Thyroid gland (tissue), 4 donors: Measurements from ENCODE around the gene MARCHF2. TPM values are rescaled to one million over a fixed set of nuclear protein-coding genes. Genes with fewer than 3 reads are reported as not detected.

Experiments
- DNase-seq, 2 donors: peaks; one replicate each; pipeline ENCODE4 v3.0.0-alpha.2; 2019
- H3K27ac ChIP-seq, 3 donors: fragments of 200-600 bp; sonication (generic); 1 replicate in 2 of 3; 2 replicates in 1 of 3; pipeline ENCODE4 v1.5.1; 2016 to 2019; ENCODE audit warnings: mild to moderate bottlenecking in 1 of 3, moderate library complexity in 1 of 3
- H3K27me3 ChIP-seq: fragments of 200-600 bp; sonication (generic); one replicate; pipeline ENCODE4 v1.5.1; 2019
- H3K36me3 ChIP-seq, 2 donors: fragments of 200-600 bp; sonication (generic); one replicate each; pipeline ENCODE4 v1.5.1; 2016 to 2019
- H3K4me1 ChIP-seq, 2 donors: fragments of 200-600 bp; sonication (generic); one replicate each; pipeline ENCODE4 v1.5.1; 2017 to 2019
- H3K4me3 ChIP-seq, 3 donors: fragments of 200-600 bp; sonication (generic); replicated peaks in 1 of 3; 1 replicate in 2 of 3; 2 replicates in 1 of 3; pipeline ENCODE4 v1.5.1; 2016; ENCODE audit warnings: mild to moderate bottlenecking in 1 of 3
- H3K9me3 ChIP-seq: fragments of 200-600 bp; sonication (generic); one replicate; pipeline ENCODE4 v1.5.1; 2017
- POLR2A ChIP-seq, 2 donors: fragments of 450-650 bp; IDR thresholded peaks; one replicate each; pipeline ENCODE4 v1.6.1; 2017; ENCODE audit warnings: antibody characterized with exemption in 2 of 2, mild to moderate bottlenecking in 2 of 2, moderate library complexity in 1 of 2
- WGBS, 2 donors: methylation state at CpG; one replicate each; pipeline ENCODE4 v1.1.5; 2017; 5-methylcytosine and 5-hydroxymethylcytosine counted together
- intact Hi-C: fragments of 100-400 bp; cut with DNase I; formaldehyde crosslinking; loops from one replicate; pipeline ENCODE4 v1.15.1; 2023
- total RNA-seq, 4 donors: library from RNA; depleted of rRNA; stranded (reverse); fragments of >200 nt; gene quantifications; one replicate each; pipeline ENCODE4 v1.2.3, GENCODE V29; 2016
- TF ChIP-seq, protein P1 (sequence below), 6 experiments: fragments of 200-600 bp in 3 of 6; fragments of 450-650 bp in 3 of 6; sonication (generic) in 3 of 6; IDR thresholded peaks; one replicate each; pipeline ENCODE4 v1.5.1; 2016 to 2019; ENCODE audit warnings: antibody characterized with exemption in 6 of 6, mild to moderate bottlenecking in 2 of 6, inconsistent platforms in 1 of 6, moderate library complexity in 1 of 6

Gene MARCHF2
- total RNA-seq, 4 donors from 2014 or later: 168 to 245 (median 215) TPM

DNA sequence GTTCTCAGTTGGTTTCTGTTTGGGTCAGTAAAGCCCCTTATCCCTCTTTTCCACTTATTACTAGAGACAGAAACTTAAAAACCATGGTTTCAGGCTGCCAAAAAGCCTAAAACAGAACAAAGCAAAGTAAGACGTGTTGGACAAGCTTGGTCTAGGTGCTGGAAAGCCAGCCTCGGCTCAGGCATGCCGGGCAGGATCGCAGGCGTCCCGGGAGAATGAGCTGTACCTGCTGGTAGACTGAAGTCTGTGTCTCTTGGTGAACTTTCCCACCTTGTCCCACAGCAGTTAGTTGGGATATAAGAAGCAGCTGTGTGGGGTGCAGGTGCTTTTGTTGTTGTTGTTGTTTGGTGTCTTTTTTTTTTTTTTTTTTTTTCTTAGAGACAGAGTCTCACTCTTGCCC lies 68.5 kb downstream of the MARCHF2 start:
- Histone ChIP-seq H3K9me3 (no peaks in the 10 kb centered on the region), H3K4me1 (peaks cover 18 to 37% of the 10 kb centered on the region in 2 donors), H3K27ac (peak overlapping the region in 2 of 3 donors; percentile 18 to 52), H3K4me3 (no peak overlapping the region), H3K36me3 (peaks cover 40 to 50% of the 10 kb centered on the region in 2 donors), H3K27me3 (no peaks in the 10 kb centered on the region)
- TF ChIP-seq, protein P1, sequence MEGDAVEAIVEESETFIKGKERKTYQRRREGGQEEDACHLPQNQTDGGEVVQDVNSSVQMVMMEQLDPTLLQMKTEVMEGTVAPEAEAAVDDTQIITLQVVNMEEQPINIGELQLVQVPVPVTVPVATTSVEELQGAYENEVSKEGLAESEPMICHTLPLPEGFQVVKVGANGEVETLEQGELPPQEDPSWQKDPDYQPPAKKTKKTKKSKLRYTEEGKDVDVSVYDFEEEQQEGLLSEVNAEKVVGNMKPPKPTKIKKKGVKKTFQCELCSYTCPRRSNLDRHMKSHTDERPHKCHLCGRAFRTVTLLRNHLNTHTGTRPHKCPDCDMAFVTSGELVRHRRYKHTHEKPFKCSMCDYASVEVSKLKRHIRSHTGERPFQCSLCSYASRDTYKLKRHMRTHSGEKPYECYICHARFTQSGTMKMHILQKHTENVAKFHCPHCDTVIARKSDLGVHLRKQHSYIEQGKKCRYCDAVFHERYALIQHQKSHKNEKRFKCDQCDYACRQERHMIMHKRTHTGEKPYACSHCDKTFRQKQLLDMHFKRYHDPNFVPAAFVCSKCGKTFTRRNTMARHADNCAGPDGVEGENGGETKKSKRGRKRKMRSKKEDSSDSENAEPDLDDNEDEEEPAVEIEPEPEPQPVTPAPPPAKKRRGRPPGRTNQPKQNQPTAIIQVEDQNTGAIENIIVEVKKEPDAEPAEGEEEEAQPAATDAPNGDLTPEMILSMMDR (IDR thresholded peaks at IDR 0.05): no peak
- TF ChIP-seq POLR2A (IDR thresholded peaks at IDR 0.05): no peak
- WGBS, 2 donors: 86 to 91% methylated on average over 6 of the region's 6 CpGs
- DNase-seq: no peak
- intact Hi-C loops: no loop called here

DNA sequence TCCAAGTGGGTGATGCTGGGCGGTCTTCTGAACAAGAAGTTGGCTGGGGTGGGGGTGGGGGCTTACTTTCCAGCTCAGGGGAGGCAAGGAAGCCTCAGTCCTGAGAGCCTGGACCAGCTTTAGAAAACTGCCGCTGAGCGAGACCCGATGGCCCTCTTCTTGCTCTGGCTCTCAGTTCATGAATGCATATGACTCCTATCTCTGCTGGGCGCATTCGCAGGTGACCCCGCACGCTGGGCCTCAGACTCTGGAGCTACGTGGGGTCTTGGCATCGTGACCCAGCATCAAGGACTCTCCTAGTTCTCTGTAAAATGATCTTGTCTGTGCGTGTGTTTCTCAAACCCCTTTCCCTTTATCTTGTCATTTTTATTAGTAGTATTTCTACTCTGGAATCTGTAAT lies 69.6 kb downstream of the MARCHF2 start:
- intact Hi-C loops: no loop called here
- WGBS, 2 donors: 97% methylated on average over 11 of the region's 11 CpGs
- H3K9me3 ChIP-seq: no peaks in the 10 kb centered on the region
- H3K4me3 ChIP-seq: no peak overlapping the region
- H3K27ac ChIP-seq: no peak overlapping the region
- no peak for TF ChIP-seq POLR2A (IDR thresholded peaks at IDR 0.05)
- TF ChIP-seq, protein P1 (IDR thresholded peaks at IDR 0.05): no peak
- DNase-seq: no peak
- H3K36me3 ChIP-seq: peaks cover 50 to 54% of the 10 kb centered on the region in 2 donors
- peaks cover 18 to 36% of the 10 kb centered on the region in 2 donors for H3K4me1 ChIP-seq
- no peaks in the 10 kb centered on the region for H3K27me3 ChIP-seq

DNA sequence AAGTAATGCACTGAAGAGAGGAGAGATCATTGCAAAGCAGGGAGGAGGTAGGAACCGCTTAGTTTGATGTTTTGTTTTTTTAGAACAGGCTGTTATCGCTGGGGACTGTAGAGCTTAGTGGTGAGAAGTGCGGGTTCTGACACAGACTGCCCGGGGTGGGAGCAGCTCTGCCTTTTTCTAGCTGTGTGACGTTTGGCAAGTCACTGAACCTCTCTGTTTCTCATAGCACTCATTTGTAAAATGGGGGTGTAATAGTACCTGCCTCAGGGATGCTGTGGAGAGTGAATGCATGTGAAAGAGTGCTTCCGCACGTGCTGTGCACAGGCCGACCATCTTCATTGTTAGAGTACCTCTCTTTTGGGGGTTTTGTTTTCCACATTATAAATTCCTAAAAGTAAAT lies 70.1 kb downstream of the MARCHF2 start:
- no peaks in the 10 kb centered on the region for H3K27me3 ChIP-seq
- peaks cover 18 to 31% of the 10 kb centered on the region in 2 donors for H3K4me1 ChIP-seq
- peaks cover 50 to 59% of the 10 kb centered on the region in 2 donors for H3K36me3 ChIP-seq
- WGBS, 2 donors: 78 to 81% methylated on average over 8 of the region's 8 CpGs
- DNase-seq: no peak
- TF ChIP-seq, protein P1 (IDR thresholded peaks at IDR 0.05): no peak
- TF ChIP-seq POLR2A (IDR thresholded peaks at IDR 0.05): no peak
- no peak overlapping the region for H3K27ac ChIP-seq
- intact Hi-C loops: no loop called here
- H3K4me3 ChIP-seq: no peak overlapping the region
- no peaks in the 10 kb centered on the region for H3K9me3 ChIP-seq

DNA sequence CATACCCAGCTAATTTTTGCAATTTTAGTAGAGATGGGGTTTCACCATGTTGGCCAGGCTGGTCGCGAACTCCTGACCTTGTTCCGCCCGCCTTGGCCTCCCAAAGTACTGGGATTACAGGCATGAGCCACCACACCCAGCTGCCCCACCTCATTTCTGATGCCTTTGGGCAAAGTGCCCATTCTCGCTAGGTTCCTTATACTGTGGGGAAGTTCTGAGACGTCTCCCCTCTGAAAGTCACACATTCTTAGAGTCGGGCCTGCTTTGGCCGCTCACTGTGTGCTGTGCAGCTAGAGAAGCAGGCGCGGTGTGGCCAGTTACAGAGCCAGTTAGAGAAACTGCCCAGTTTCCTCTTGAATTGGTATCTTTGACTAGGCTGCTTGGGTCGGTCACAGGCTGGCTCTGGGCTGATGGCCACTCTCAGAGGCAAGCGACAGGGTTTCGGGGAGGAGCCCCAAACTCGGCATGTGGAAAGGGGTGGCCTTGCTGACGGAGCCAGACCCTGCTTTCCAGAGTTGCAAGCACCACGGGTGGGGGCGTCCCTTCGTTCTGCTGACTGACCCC lies 71.3 kb downstream of the MARCHF2 start:
- 92 to 93% methylated on average over 17 to 18 of the region's 18 CpGs for WGBS, 2 donors
- H3K4me1 ChIP-seq: peaks cover 16 to 24% of the 10 kb centered on the region in 2 donors
- no peak for DNase-seq
- H3K9me3 ChIP-seq: no peaks in the 10 kb centered on the region
- H3K27ac ChIP-seq: no peak overlapping the region
- TF ChIP-seq, protein P1 (IDR thresholded peaks at IDR 0.05): no peak
- TF ChIP-seq POLR2A (IDR thresholded peaks at IDR 0.05): no peak
- H3K27me3 ChIP-seq: no peaks in the 10 kb centered on the region
- intact Hi-C loops: no loop called here
- H3K4me3 ChIP-seq: no peak overlapping the region
- H3K36me3 ChIP-seq: peaks cover 56 to 68% of the 10 kb centered on the region in 2 donors

DNA sequence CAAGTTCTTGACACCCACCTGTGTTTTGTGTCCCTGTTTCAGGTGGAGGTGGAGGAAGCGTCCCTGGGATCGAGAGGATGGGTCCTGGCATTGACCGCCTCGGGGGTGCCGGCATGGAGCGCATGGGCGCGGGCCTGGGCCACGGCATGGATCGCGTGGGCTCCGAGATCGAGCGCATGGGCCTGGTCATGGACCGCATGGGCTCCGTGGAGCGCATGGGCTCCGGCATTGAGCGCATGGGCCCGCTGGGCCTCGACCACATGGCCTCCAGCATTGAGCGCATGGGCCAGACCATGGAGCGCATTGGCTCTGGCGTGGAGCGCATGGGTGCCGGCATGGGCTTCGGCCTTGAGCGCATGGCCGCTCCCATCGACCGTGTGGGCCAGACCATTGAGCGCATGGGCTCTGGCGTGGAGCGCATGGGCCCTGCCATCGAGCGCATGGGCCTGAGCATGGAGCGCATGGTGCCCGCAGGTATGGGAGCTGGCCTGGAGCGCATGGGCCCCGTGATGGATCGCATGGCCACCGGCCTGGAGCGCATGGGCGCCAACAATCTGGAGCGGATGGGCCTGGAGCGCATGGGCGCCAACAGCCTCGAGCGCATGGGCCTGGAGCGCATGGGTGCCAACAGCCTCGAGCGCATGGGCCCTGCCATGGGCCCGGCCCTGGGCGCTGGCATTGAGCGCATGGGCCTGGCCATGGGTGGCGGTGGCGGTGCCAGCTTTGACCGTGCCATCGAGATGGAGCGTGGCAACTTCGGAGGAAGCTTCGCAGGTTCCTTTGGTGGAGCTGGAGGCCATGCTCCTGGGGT lies 72.7 kb downstream of the MARCHF2 start:
- Histone ChIP-seq H3K36me3 (peaks cover 56 to 68% of the 10 kb centered on the region in 2 donors), H3K9me3 (no peaks in the 10 kb centered on the region), H3K27ac (no peak overlapping the region), H3K4me3 (no peak overlapping the region), H3K27me3 (no peaks in the 10 kb centered on the region), H3K4me1 (peaks cover 17 to 22% of the 10 kb centered on the region in 2 donors)
- TF ChIP-seq, protein P1 (IDR thresholded peaks at IDR 0.05): no peak
- no peak for TF ChIP-seq POLR2A (IDR thresholded peaks at IDR 0.05)
- 98% methylated on average over 31 to 45 of the region's 62 CpGs for WGBS, 2 donors
- intact Hi-C loops: no loop called here
- DNase-seq: no peak
